ENCODE measurements around the gene KRT78.

DNA sequence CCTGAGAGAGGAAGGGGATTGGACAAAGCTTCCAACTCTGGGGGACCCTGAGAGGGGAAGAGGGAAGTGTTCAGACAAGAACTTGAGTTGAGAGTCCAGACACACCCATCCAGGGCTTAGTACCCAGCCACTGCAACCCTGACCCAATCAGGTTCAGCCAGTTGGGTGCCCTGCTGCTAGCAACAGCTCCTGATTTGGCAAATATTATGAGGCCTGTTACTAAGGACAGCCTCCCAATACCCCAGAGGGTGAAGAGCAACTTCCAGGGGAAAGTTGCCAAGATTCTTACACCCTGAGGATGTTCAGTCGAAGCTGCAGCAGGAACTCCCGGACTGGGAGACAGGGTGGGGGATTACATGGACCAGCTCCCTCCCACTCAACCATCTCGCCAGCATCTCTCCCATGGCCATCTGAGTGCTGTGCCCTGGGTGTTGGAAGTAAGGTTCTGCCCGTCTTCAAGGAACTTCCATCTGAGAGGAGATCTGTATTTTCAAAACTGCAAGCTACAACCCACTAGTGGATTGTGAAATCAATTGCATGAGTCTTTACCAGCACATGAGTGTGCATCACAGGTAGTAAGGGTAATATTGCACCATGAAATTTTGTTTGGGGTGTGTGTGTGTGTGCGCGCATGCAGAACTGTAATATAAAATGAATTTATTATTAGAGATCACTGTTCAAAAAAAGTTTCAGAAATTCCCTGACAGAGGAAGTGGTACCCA lies 11.5 kb upstream of the KRT78 start:
- TF ChIP-seq, protein P1, sequence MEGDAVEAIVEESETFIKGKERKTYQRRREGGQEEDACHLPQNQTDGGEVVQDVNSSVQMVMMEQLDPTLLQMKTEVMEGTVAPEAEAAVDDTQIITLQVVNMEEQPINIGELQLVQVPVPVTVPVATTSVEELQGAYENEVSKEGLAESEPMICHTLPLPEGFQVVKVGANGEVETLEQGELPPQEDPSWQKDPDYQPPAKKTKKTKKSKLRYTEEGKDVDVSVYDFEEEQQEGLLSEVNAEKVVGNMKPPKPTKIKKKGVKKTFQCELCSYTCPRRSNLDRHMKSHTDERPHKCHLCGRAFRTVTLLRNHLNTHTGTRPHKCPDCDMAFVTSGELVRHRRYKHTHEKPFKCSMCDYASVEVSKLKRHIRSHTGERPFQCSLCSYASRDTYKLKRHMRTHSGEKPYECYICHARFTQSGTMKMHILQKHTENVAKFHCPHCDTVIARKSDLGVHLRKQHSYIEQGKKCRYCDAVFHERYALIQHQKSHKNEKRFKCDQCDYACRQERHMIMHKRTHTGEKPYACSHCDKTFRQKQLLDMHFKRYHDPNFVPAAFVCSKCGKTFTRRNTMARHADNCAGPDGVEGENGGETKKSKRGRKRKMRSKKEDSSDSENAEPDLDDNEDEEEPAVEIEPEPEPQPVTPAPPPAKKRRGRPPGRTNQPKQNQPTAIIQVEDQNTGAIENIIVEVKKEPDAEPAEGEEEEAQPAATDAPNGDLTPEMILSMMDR (IDR thresholded peaks at IDR 0.05), result no peak
- no peak for TF ChIP-seq EP300 (IDR thresholded peaks at IDR 0.05)
- no peak for TF ChIP-seq POLR2AphosphoS5 (IDR thresholded peaks at IDR 0.05)

Measured in stomach (tissue), 4 donors.